Endothelial cell of umbilical vein (primary cell): Measurements from ENCODE around the gene GIGYF2.

Source experiments
- CTCF ChIP-seq, 2 donors: IDR thresholded peaks; 1 replicate in 1 of 2; 2 replicates in 1 of 2; pipeline ENCODE4 v1.5.1; 2011; ENCODE audit warnings: low read length in 2 of 2, mild to moderate bottlenecking in 2 of 2, moderate library complexity in 2 of 2, control low read depth in 1 of 2, inconsistent platforms in 1 of 2, low read depth in 1 of 2; ENCODE audit not compliant: insufficient read depth in 1 of 2; ENCODE audit errors: extremely low read depth in 1 of 2
- EZH2 ChIP-seq: IDR thresholded peaks from 2 replicates; pipeline ENCODE4 v1.6.1; 2012; ENCODE audit warnings: borderline replicate concordance, low read depth, mild to moderate bottlenecking, moderate library complexity, low read length, inconsistent platforms; ENCODE audit not compliant: severe bottlenecking
- FOS ChIP-seq: IDR thresholded peaks from 2 replicates; pipeline ENCODE4 v1.6.1; 2011; ENCODE audit warnings: mild to moderate bottlenecking, low read length, moderate library complexity, borderline replicate concordance; ENCODE audit not compliant: insufficient read depth
- JUN ChIP-seq: IDR thresholded peaks from 2 replicates; pipeline ENCODE4 v1.6.1; 2011; ENCODE audit warnings: borderline replicate concordance, low read depth; ENCODE audit not compliant: insufficient read length, insufficient read depth
- MAX ChIP-seq: IDR thresholded peaks from 2 replicates; pipeline ENCODE4 v1.6.1; 2011; ENCODE audit not compliant: insufficient read depth, insufficient read length
- MYC ChIP-seq: IDR thresholded peaks from one replicate; pipeline ENCODE4 v1.6.1; 2011; ENCODE audit warnings: mild to moderate bottlenecking, low read depth, low read length
- POLR2A ChIP-seq: IDR thresholded peaks from 2 replicates; pipeline ENCODE4 v1.6.1; 2012; ENCODE audit warnings: low read depth, mild to moderate bottlenecking, control low read depth, low read length
- POLR2AphosphoS5 ChIP-seq: IDR thresholded peaks from 2 replicates; pipeline ENCODE4 v1.6.1; 2012; ENCODE audit warnings: low read depth, mild to moderate bottlenecking, control low read depth, low read length, moderate library complexity; ENCODE audit not compliant: insufficient read depth

- no peak for TF ChIP-seq CTCF (IDR thresholded peaks at IDR 0.05; ENCODE audit: extremely low read depth in 1 of 2, insufficient read depth in 1 of 2, low read depth in 1 of 2, low read length in 2 of 2)
- no peak for TF ChIP-seq EZH2
- TF ChIP-seq MYC, result no peak
- no peak for TF ChIP-seq POLR2A
- no peak for TF ChIP-seq MAX
- TF ChIP-seq POLR2AphosphoS5, result no peak
- TF ChIP-seq JUN, result no peak
- TF ChIP-seq FOS, result no peak
These were observed 185.5 kb downstream of the GIGYF2 start for GRCh38 chr2:232882505-232883115.
